Measurements from ENCODE around the gene TSPAN9.

The TSPAN9 gene

DNA sequence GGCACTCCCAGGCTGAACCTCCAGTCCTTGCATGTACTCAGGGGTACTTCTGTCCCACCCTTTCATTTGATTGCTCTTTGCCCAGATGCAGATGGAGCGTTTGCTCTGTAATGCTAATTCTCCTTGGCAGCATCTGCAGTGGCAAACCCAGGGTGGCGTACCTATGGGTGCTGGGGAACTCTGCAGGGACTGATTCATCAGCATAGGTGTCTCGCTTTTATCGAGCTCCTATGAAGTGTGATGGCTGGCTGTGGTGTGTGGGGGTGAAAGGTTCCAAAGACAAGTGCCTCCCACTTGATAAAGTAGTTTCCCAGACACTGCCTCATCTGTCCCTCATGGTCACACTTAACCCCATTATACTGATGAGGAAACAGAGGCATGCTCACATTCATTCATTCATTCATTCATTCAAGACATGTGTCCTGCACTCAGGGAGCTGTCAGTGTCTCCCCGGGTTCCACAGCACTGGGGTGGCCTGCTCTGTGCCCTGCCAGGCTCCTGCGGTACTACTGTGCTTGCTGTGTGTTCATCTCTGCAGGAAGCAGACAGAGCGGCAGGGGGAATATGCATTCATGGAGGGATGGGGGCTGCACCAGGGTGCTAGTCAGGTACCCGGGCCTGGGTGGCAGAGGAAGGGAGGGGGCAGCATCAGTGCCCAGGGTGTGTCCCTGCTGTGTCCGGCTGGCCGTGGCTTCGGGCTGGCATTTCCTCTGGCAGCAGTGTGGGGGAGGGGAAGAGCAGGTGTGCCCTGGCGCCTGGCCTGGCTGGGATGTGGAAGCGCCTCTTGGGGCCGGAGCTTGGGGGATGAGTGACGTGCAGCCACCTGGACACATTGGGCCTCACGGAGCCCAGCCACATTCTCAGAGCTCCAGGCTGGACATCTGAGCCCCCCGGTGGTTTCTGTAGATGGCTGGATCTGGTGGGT, 110.9 kb downstream of the TSPAN9 start:
- no peak for DNase-seq (ENCODE audit: low spot score)
- TF ChIP-seq, protein P1, sequence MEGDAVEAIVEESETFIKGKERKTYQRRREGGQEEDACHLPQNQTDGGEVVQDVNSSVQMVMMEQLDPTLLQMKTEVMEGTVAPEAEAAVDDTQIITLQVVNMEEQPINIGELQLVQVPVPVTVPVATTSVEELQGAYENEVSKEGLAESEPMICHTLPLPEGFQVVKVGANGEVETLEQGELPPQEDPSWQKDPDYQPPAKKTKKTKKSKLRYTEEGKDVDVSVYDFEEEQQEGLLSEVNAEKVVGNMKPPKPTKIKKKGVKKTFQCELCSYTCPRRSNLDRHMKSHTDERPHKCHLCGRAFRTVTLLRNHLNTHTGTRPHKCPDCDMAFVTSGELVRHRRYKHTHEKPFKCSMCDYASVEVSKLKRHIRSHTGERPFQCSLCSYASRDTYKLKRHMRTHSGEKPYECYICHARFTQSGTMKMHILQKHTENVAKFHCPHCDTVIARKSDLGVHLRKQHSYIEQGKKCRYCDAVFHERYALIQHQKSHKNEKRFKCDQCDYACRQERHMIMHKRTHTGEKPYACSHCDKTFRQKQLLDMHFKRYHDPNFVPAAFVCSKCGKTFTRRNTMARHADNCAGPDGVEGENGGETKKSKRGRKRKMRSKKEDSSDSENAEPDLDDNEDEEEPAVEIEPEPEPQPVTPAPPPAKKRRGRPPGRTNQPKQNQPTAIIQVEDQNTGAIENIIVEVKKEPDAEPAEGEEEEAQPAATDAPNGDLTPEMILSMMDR (IDR thresholded peaks at IDR 0.05; ENCODE audit: extremely low read depth, missing control alignments), result no peak

DNA sequence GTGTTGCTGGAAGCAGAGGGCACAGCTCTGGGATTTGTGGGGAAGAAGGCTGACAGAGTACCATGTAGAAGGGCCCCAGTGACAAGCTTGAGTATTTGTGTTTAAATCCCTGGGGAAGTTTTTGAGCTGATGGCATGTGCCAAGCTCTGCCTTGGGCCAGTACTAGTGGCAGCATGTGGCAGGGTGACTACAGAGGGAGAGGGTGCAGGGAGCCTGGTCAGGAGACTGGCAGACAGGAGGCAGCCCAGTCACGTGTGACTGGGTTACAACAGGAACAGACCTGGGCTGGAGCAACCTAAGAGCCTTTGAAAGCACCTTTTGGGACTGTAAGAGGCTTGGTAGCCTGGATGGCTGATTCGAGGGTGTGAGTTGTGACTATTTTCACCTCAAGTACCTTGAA, 112.1 kb downstream of the TSPAN9 start:
- TF ChIP-seq, protein P1 (IDR thresholded peaks at IDR 0.05; ENCODE audit: extremely low read depth, missing control alignments), result no peak
- DNase-seq (ENCODE audit: low spot score), result no peak

DNA sequence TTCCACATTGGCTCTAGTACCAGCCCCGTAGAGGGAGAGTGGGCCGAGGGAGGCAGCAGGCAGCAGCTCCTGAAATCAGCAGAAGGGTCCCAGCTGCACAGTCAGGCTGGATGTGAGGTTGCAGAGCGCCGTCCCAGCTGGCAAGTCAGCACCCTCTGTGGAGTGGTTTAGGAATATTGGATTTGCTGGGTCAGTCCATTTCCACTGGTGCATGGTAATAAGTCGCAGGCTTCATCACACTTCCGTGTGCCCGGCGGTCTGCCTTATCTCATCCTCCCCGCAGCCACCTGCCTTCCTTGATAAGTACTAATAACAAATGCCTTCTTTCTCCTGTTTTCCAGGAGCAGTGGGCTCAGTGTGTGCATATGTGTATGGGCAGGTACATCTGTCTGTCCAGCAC, 112.9 kb downstream of the TSPAN9 start:
- DNase-seq (ENCODE audit: low spot score), result no peak

DNA sequence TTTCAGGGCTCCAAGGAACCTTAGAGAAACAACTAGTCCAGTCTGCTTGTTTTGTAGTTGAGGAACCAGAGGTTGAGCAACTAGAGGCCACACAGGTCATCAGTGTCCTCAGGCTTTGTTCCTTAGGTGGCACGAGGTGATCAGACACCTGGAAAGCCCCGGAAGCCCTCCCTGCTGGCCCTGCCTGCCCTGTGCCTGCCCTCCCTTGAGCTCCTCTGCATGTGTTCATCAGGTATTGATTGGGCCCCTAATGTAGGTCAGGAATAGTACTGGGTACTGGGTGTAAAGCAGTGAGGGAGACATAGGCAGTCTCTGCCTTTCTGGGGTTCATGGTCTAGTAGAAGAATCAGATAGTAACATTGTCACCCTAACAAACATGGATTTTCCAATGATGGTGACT, 114.3 kb downstream of the TSPAN9 start:
- TF ChIP-seq, protein P1 (IDR thresholded peaks at IDR 0.05; ENCODE audit: extremely low read depth, missing control alignments), result no peak
- no peak for DNase-seq (ENCODE audit: low spot score)

More for the DNA sequence above, 112.9 kb downstream of the TSPAN9 start:
- TF ChIP-seq, protein P1 (IDR thresholded peaks at IDR 0.05; ENCODE audit: extremely low read depth, missing control alignments), result no peak

DNA sequence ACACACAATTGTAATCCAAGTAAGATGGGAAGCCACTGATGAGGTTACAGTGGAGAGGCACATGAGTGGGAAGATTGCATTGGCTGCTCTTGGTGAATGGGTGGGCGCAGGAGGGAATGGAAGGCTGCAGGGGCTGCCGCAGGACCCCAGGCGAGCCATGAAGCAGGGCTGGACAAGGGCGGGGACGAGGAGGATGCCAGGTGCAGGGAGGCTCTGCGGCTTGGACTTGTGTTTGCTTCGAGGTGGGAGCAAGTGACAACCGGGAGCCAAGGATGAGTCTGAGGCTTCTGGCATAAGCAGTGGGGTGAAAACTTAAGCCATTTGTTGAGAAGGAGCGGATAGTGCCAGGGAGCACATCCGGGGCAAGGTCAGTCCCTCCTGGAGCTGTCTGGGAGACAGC, 115.0 kb downstream of the TSPAN9 start:
- DNase-seq (ENCODE audit: low spot score), result no peak
- TF ChIP-seq, protein P1 (IDR thresholded peaks at IDR 0.05; ENCODE audit: extremely low read depth, missing control alignments), result no peak

DNA sequence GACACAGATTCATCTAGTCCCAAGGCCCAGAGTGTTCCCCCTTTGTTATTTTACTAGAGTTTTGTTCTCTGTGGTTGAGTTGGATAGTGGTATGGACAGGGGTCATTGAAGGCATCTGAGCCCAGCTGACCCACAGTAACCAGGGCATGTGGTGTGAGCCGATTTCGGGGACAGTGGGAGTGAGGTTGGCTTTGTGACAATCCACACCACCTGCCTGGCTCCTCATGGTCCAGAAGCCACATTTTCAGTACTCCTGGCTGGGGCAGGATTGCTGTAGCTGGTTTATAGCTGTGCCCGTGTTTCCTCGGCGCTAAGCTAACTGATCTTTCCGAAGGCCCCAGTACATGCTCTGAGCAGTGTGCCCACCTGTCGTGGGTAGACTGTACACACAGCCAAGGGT, 116.0 kb downstream of the TSPAN9 start:
- no peak for DNase-seq (ENCODE audit: low spot score)
- TF ChIP-seq, protein P1 (IDR thresholded peaks at IDR 0.05; ENCODE audit: extremely low read depth, missing control alignments), result no peak

DNA sequence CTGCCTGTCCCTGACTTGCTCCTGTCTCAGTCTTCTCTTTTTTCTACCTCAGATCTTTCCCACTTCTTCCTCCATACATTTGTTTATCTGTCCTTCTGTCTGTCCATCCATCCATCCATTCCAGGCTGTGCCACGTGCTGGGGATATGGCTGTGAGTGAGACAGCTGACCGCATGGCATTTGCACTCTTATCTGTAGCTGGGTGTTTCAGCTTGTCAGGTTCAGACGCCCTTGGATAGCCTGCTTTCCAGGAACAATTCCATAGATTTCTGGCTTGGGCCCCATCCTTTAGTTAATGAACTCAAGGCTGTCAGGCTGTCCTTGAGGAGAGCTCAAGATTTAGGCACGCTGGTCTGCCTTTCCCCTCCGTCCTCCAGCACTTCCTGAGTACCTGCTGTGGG, 116.6 kb downstream of the TSPAN9 start:
- no peak for DNase-seq (ENCODE audit: low spot score)
- TF ChIP-seq, protein P1 (IDR thresholded peaks at IDR 0.05; ENCODE audit: extremely low read depth, missing control alignments), result no peak

All from GM20000 (cell line).